HCT116 (cell line): ENCODE data around the gene ASXL2. TPM values are rescaled to one million over a fixed set of nuclear protein-coding genes. Genes with fewer than 3 reads are reported as not detected.

Source experiments
- ATAC-seq: fragments of 200-7000 bp; cut with Tn5 transposase; 2 replicates; pipeline ENCODE4 v1.9.1; 2020; ENCODE audit warnings: mild to moderate bottlenecking, moderate library complexity
- BruUV-seq: library from RNA; stranded (reverse); fragments of 400-500 nt; replicated peaks from 2 replicates; lab custom pipeline; 2021; lab: Mats Ljungman, UMichigan
- CTCF ChIA-PET: fragments of 300-600 bp; sonication (Branson Sonifier 250); formaldehyde crosslinking; loops from one replicate; lab custom pipeline; 2021; ENCODE audit warnings: antibody characterized with exemption; lab: Charles Lee
- POLR2A ChIA-PET: fragments of 300-600, 350-600 bp; sonication (Branson Sonifier 250); formaldehyde crosslinking; loops from one replicate; lab custom pipeline; 2021; ENCODE audit warnings: antibody characterized with exemption; lab: Charles Lee
- RAD21 ChIA-PET, 2 experiments: fragments of 300-600 bp; sonication (Branson Sonifier 250); formaldehyde crosslinking; loops; one replicate each; lab custom pipeline; 2023; ENCODE audit warnings: low total read pairs in 2 of 2; ENCODE audit not compliant: uncharacterized antibody in 2 of 2, unreplicated experiment in 2 of 2, low non-redundant PET in 1 of 2; lab: Charles Lee
- DNase-seq: peaks from one replicate; pipeline ENCODE4 v3.0.0-alpha.2; 2010; ENCODE audit warnings: low read depth, low spot score
- H2AFZ ChIP-seq: fragments of 200-600 bp; shearing (Covaris generic), sonication (generic); 2 replicates; pipeline ENCODE4 v1.6.1; 2017; ENCODE audit warnings: low read depth, mixed run types, mixed read lengths, antibody characterized with exemption, low read length; ENCODE audit not compliant: poor library complexity, severe bottlenecking
- H3K27ac ChIP-seq: 2 replicates; pipeline ENCODE4 v1.5.1; 2012; ENCODE audit warnings: low read depth, low read length
- H3K27me3 ChIP-seq: fragments of 200-600 bp; sonication (generic); 2 replicates; pipeline ENCODE4 v1.6.1; 2016; ENCODE audit warnings: mixed run types, low read length, mixed read lengths; ENCODE audit not compliant: insufficient read depth
- H3K36me3 ChIP-seq, 2 experiments: fragments of 200-500 bp in 1 of 2; fragments of 200-600 bp in 1 of 2; sonication (Bioruptor generic) in 1 of 2; sonication (generic) in 1 of 2; 2 replicates each; pipeline versions ENCODE4 v1.5.1 to v1.6.1; 2014 to 2016; ENCODE audit warnings: low read length in 2 of 2, inconsistent platforms in 1 of 2, mixed read lengths in 1 of 2, mixed run types in 1 of 2; ENCODE audit not compliant: insufficient read depth in 2 of 2, control insufficient read depth in 1 of 2
- H3K4me1 ChIP-seq, 2 experiments: fragments of 200-600 bp in 1 of 2; sonication (generic) in 1 of 2; 2 replicates each; pipeline versions ENCODE4 v1.5.1 to v1.6.1; 2012 to 2017; ENCODE audit warnings: low read length in 2 of 2, inconsistent platforms in 1 of 2, mild to moderate bottlenecking in 1 of 2, mixed read lengths in 1 of 2, mixed run types in 1 of 2, moderate library complexity in 1 of 2; ENCODE audit not compliant: insufficient read depth in 2 of 2, control insufficient read depth in 1 of 2
- H3K4me2 ChIP-seq: fragments of 200-600 bp; sonication (generic); 2 replicates; pipeline ENCODE4 v1.6.1; 2017; ENCODE audit warnings: mixed run types, low read length, mixed read lengths
- H3K4me3 ChIP-seq, 2 experiments: fragments of 200-600 bp in 1 of 2; sonication (generic) in 1 of 2; replicated peaks in 1 of 2; 2 replicates each; pipeline ENCODE4 v1.5.1; 2011 to 2016; ENCODE audit warnings: low read length in 2 of 2, control low read depth in 1 of 2, low read depth in 1 of 2, mild to moderate bottlenecking in 1 of 2, mixed read lengths in 1 of 2, mixed run types in 1 of 2
- H3K79me2 ChIP-seq: fragments of 200-600 bp; sonication (generic); 2 replicates; pipeline ENCODE4 v1.6.1; 2017; ENCODE audit warnings: mild to moderate bottlenecking, mixed run types, low read length, moderate library complexity, mixed read lengths; ENCODE audit not compliant: insufficient read depth
- H3K9ac ChIP-seq: fragments of 200-600 bp; sonication (generic); 2 replicates; pipeline ENCODE4 v1.6.1; 2016; ENCODE audit warnings: low read length, mixed read lengths
- H3K9me2 ChIP-seq: fragments of 200-600 bp; sonication (generic), shearing (Covaris generic); 2 replicates; pipeline ENCODE4 v1.6.1; 2017; ENCODE audit warnings: mixed run types, mild to moderate bottlenecking, moderate library complexity; ENCODE audit not compliant: insufficient read depth
- H3K9me3 ChIP-seq, 2 experiments: fragments of 200-500 bp in 1 of 2; fragments of 200-600 bp in 1 of 2; sonication (Bioruptor generic) in 1 of 2; sonication (generic) in 1 of 2; 2 replicates each; pipeline ENCODE4 v1.6.1; 2014 to 2017; ENCODE audit warnings: low read length in 2 of 2, mixed read lengths in 2 of 2, inconsistent platforms in 1 of 2, low read depth in 1 of 2, mild to moderate bottlenecking in 1 of 2, mixed run types in 1 of 2, moderate library complexity in 1 of 2; ENCODE audit not compliant: control insufficient read depth in 1 of 2, insufficient read depth in 1 of 2
- H4K20me1 ChIP-seq: fragments of 200-600 bp; sonication (generic), shearing (Covaris generic); 2 replicates; pipeline ENCODE4 v1.6.1; 2017; ENCODE audit warnings: mixed run types, mild to moderate bottlenecking, moderate library complexity; ENCODE audit not compliant: insufficient read depth
- CBX3 ChIP-seq: IDR thresholded peaks from 2 replicates; pipeline ENCODE4 v1.6.1; 2012; ENCODE audit warnings: low read depth
- EGR1 ChIP-seq: IDR thresholded peaks from 2 replicates; pipeline ENCODE4 v1.6.1; 2012; ENCODE audit warnings: low read depth
- ELF1 ChIP-seq: IDR thresholded peaks from 2 replicates; pipeline ENCODE4 v1.6.1; 2012; ENCODE audit warnings: low read depth, borderline replicate concordance
- EZH2phosphoT487 ChIP-seq: fragments of 200-600 bp; IDR thresholded peaks from 2 replicates; pipeline ENCODE4 v1.6.1; 2018; ENCODE audit warnings: antibody characterized with exemption, borderline replicate concordance
- FOSL1 ChIP-seq: IDR thresholded peaks from 2 replicates; pipeline ENCODE4 v1.6.1; 2012; ENCODE audit warnings: low read depth
- JUND ChIP-seq: IDR thresholded peaks from 2 replicates; pipeline ENCODE4 v1.6.1; 2012
- POLR2A ChIP-seq: IDR thresholded peaks from 2 replicates; pipeline ENCODE4 v1.7.0; 2011; ENCODE audit warnings: borderline replicate concordance; ENCODE audit not compliant: insufficient read depth, insufficient read length; ENCODE audit errors: extremely low read depth
- POLR2AphosphoS5 ChIP-seq: IDR thresholded peaks from 2 replicates; pipeline ENCODE4 v1.6.1; 2011; ENCODE audit warnings: mild to moderate bottlenecking, low read depth, low read length, moderate library complexity
- RAD21 ChIP-seq: IDR thresholded peaks from 2 replicates; pipeline ENCODE4 v1.6.1; 2012; ENCODE audit warnings: low read depth, mild to moderate bottlenecking
- SIN3A ChIP-seq: IDR thresholded peaks from 2 replicates; pipeline ENCODE4 v1.6.1; 2012; ENCODE audit warnings: low read depth
- SP1 ChIP-seq: IDR thresholded peaks from 2 replicates; pipeline ENCODE4 v1.6.1; 2012; ENCODE audit warnings: low read depth
- TCF7L2 ChIP-seq: IDR thresholded peaks from 2 replicates; pipeline ENCODE4 v1.7.0; 2011; ENCODE audit warnings: borderline replicate concordance, inconsistent platforms; ENCODE audit not compliant: insufficient read depth, insufficient read length; ENCODE audit errors: extremely low read depth
- ZNF274 ChIP-seq: fragments of 200-500 bp; sonication (Bioruptor generic); IDR thresholded peaks from 2 replicates; pipeline ENCODE4 v1.6.1; 2014; ENCODE audit warnings: mild to moderate bottlenecking, low read depth, low read length, inconsistent platforms
- intact Hi-C: fragments of 100-400 bp; cut with micrococcal nuclease; formaldehyde crosslinking; loops from 2 replicates; pipeline ENCODE4 v1.10.0; 2022
- total RNA-seq: library from RNA; stranded (reverse); gene quantifications from one replicate; pipeline ENCODE4 v1.2.1, GENCODE V29; 2021; ENCODE audit not compliant: unreplicated experiment
- TF ChIP-seq, protein P1 (sequence below): IDR thresholded peaks from 2 replicates; pipeline ENCODE4 v1.6.1; 2012
- TF ChIP-seq, protein P2 (sequence below): IDR thresholded peaks from 2 replicates; pipeline ENCODE4 v1.6.1; 2011; ENCODE audit warnings: mild to moderate bottlenecking, low read length, moderate library complexity; ENCODE audit not compliant: insufficient replicate concordance; ENCODE audit errors: extremely low read depth

The ASXL2 gene
- total RNA-seq, 1 experiment from 2014 or later, result 29.2 TPM

DNA sequence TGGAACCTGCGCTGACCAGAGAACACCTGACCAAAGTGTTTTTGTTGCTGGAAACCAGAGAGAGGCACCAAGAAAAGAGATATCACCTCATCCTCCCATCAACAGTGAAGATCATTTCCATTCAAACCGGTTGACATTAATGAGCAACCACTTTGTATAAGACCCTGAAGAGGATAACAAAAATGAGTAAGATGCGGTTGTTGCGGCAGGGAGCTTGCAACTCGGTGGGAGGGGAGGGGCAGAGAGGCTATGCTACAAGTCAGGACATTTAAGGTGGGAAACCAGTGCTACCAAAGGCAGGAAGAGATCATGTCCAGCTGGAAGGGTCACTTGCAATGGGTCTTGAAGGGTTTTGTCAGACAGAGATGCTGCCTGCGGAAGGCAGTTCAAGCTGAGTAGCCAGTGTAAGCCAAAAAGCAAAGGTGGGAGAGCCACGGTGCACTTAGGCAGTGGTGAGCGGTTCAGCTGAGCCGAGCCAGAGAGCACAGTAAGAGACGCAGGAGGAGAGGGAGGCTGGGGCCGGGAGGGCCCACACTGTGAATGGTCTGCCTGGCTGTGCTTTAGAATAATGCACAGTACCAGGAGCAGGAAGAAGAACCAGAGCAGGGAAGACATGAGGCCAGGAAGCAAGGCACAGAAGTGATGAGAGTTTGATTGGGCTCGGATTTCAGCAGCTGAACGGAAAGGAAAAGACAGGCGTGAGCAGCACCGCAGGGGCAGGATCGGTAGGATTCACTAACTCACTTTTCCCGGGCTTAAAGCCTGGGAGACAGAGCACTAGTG, 180.5 kb downstream of the ASXL2 start:
- no peaks in the 10 kb centered on the region for H3K9me2 ChIP-seq
- H3K4me3 ChIP-seq, result no peak overlapping the region
- ATAC-seq, result no peak
- H3K36me3 ChIP-seq, result no peaks in the 10 kb centered on the region
- H2AFZ ChIP-seq, result no peak overlapping the region
- no TSS peak for BruUV-seq
- no peaks in the 10 kb centered on the region for H4K20me1 ChIP-seq
- no peak overlapping the region for H3K9ac ChIP-seq
- TF ChIP-seq, protein P1, sequence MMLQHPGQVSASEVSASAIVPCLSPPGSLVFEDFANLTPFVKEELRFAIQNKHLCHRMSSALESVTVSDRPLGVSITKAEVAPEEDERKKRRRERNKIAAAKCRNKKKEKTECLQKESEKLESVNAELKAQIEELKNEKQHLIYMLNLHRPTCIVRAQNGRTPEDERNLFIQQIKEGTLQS, result no peak
- TF ChIP-seq EZH2phosphoT487 (no peak), EGR1 (no peak), CBX3 (no peak), ELF1 (no peak), POLR2AphosphoS5 (no peak), POLR2A (no peak), RAD21 (no peak), SP1 (no peak), ZNF274 (no peak), SIN3A (no peak), JUND (no peak), TCF7L2 (no peak), FOSL1 (no peak)
- TF ChIP-seq, protein P2, sequence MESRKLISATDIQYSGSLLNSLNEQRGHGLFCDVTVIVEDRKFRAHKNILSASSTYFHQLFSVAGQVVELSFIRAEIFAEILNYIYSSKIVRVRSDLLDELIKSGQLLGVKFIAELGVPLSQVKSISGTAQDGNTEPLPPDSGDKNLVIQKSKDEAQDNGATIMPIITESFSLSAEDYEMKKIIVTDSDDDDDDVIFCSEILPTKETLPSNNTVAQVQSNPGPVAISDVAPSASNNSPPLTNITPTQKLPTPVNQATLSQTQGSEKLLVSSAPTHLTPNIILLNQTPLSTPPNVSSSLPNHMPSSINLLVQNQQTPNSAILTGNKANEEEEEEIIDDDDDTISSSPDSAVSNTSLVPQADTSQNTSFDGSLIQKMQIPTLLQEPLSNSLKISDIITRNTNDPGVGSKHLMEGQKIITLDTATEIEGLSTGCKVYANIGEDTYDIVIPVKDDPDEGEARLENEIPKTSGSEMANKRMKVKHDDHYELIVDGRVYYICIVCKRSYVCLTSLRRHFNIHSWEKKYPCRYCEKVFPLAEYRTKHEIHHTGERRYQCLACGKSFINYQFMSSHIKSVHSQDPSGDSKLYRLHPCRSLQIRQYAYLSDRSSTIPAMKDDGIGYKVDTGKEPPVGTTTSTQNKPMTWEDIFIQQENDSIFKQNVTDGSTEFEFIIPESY, result no peak
- peaks cover 2 to 6% of the 10 kb centered on the region in 2 experiments; a peak in 3 of 4 replicates for H3K4me1 ChIP-seq
- CTCF ChIA-PET, result interaction anchor here (1.0 to 3.8 kb wide), 2 partner anchors 32 to 91 kb away, joined by 4 to 48 read pairs; no protein-coding TSS in a partner anchor
- POLR2A ChIA-PET, result no interaction called here
- DNase-seq, result no peak
- RAD21 ChIA-PET, result no interaction called here
- H3K79me2 ChIP-seq, result no peaks in the 10 kb centered on the region
- H3K4me2 ChIP-seq, result no peak overlapping the region
- peaks cover 13% of the 10 kb centered on the region; the same call in 1 of the 2 replicates for H3K27me3 ChIP-seq
- no peaks in the 10 kb centered on the region for H3K9me3 ChIP-seq
- no peak overlapping the region for H3K27ac ChIP-seq
- intact Hi-C loops, result no loop called here
